ENCODE results near the gene ARL5A.

Gene ARL5A

DNA sequence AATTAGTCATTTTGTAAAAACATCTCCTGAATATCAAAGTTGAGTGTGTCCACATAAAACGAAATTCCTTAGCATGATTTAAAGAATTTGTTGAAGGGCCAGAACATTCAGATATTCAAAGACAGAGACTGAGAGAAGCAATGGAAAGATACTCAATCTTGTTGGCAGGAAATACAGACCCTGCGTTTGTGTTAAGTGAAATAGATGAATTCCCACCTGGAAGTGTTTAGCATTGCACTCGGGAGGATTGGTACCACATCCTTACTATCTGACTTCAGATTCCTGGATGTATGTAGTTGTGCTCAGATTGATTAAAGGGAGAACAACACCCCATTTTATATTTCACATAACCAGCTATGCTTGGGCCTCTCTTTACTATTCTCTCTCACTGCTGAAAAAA lies 9.7 kb upstream of the ARL5A start:
- no peak for DNase-seq (ENCODE audit: low spot score)
- TF ChIP-seq, protein P1, sequence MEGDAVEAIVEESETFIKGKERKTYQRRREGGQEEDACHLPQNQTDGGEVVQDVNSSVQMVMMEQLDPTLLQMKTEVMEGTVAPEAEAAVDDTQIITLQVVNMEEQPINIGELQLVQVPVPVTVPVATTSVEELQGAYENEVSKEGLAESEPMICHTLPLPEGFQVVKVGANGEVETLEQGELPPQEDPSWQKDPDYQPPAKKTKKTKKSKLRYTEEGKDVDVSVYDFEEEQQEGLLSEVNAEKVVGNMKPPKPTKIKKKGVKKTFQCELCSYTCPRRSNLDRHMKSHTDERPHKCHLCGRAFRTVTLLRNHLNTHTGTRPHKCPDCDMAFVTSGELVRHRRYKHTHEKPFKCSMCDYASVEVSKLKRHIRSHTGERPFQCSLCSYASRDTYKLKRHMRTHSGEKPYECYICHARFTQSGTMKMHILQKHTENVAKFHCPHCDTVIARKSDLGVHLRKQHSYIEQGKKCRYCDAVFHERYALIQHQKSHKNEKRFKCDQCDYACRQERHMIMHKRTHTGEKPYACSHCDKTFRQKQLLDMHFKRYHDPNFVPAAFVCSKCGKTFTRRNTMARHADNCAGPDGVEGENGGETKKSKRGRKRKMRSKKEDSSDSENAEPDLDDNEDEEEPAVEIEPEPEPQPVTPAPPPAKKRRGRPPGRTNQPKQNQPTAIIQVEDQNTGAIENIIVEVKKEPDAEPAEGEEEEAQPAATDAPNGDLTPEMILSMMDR (IDR thresholded peaks at IDR 0.05; ENCODE audit: extremely low read depth, missing control alignments), result no peak

DNA sequence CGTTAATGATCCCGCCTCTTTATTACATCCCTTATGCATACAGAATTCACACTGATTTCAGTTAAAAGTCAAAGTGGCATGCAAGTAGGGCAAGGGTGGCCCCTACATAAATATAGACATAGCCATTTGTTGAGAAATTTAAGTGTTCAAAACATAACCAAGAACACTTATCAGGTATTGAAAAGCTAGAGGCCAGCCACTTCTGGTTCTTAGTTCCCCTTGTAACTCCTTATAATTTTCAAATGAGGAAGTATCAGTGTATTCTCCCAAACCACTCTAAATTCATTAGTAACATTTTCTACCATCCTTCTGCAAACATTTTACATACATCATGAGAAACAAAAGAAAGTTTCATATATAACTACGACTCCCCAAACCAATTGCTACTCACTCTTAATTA lies 5.8 kb upstream of the ARL5A start:
- no peak for DNase-seq (ENCODE audit: low spot score)

DNA sequence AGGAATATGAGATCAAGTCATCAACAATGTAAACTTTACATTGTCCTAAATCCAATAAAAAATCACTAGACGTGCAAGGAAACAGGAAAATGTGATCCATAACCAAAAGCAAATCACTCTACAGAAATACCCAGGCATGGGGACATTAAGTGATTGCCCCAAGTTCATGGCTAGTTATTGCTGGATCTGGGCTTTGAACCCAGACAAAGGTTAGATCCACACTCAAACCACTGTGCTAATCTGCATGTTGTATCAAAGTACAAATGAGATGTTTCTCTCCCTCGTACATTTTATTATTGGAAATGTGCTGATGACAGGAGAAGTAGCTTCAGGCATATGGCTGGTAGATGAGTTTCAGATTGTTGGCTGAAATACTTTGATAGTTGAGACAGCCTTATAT lies 2.7 kb upstream of the ARL5A start:
- TF ChIP-seq, protein P1 (IDR thresholded peaks at IDR 0.05; ENCODE audit: extremely low read depth, missing control alignments), result no peak
- no peak for DNase-seq (ENCODE audit: low spot score)

More for the DNA sequence above, 5.8 kb upstream of the ARL5A start:
- TF ChIP-seq, protein P1 (IDR thresholded peaks at IDR 0.05; ENCODE audit: extremely low read depth, missing control alignments), result no peak

DNA sequence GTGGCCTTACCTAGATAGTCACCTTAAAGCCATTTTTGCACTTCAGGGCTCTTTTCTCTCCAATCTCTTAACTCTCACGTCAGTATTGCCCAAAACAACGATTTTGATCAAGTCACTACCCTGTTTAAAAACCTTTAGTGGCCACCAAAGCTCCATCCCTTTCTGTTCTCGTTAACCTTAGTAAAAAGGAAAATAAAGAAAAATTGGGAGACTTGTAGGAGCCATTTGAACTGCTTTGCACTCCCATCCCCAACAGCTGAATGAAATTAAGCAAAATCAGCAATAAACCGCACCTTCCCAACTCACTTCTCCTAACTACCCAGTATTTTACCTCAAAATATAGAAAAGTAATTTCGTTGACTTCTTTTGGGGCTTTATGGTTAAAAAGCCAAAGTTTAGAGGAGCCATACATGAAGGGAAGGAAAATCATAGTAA lies 686 bp upstream of the ARL5A start:
- DNase-seq (ENCODE audit: low spot score), result no peak
- TF ChIP-seq, protein P1 (IDR thresholded peaks at IDR 0.05; ENCODE audit: extremely low read depth, missing control alignments), result no peak

DNA sequence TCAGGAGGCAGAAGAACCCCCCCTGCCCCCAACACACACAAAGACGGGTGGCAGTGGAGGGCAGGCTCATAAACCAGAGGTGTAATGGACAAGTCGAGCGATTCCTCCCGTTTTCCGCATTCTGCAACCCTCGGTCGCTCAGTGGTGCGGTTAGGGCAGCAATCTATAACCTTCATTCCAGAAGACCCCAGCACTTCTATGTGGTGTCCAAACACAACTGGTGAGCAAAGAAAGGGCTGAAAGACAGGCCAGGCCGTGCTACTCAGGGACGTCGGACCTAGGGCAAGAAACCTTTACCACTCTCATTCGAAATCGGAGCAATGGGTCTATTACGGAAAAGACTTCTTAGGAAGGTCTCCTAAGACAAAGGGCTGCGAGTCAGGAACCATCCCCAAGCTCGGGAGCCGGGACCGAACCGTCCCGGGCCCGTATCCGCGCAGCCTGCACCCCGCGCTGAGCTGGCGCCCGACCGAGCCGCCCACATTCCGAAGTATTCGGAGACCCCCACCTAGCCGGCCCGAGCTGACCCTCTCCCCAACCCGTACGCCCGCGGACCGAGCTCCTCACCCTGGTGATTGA lies 568 bp downstream of the ARL5A start:
- DNase-seq (ENCODE audit: low spot score), result peak; percentile 29
- TF ChIP-seq, protein P1 (IDR thresholded peaks at IDR 0.05; ENCODE audit: extremely low read depth, missing control alignments), result no peak

DNA sequence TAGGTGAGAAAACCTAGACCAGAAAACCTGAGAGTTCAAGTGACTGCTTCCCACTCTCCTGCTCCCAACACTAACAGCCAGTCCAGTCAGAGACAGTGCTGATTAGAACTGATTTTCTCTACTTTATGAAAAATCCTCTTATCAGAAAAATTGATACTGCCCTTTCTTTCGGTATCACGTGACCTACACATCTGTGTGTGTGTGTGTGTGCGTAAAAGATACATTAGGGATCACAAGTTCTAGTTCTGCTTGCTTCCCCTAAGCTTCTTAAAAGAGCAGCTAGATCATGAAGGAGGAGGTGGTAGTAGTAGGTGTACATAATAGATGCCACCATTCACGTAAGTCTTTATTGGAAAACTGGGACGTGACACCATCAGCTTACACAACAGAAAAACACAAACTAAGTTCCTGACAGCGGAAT lies 1.5 kb downstream of the ARL5A start:
- TF ChIP-seq, protein P1 (IDR thresholded peaks at IDR 0.05; ENCODE audit: extremely low read depth, missing control alignments), result no peak
- peak; percentile 18 for DNase-seq (ENCODE audit: low spot score)

DNA sequence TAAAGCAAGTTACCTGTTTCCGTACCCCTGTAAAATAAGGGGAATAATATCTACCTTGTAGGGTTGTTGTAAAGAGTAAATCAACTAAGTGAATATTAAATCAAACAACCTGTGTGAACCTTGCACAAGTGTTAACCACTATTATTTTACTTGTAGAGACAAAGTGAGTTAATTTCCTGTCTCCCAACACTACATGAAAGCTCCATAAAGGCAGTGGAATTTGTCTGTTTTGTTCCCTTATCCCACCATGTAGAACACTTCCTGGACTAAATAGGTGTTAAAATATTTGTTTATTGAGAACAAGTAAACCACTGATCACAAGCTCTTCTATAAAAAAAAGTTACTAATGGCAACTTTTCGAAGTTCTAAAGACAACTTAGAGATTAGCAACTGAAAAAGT lies 3.3 kb downstream of the ARL5A start:
- TF ChIP-seq, protein P1 (IDR thresholded peaks at IDR 0.05; ENCODE audit: extremely low read depth, missing control alignments), result no peak
- no peak for DNase-seq (ENCODE audit: low spot score)

Data from GM20000 (cell line).